Measurements from ENCODE around the gene SLC49A4. TPM values are rescaled to one million over a fixed set of nuclear protein-coding genes. Genes with fewer than 3 reads are reported as not detected.

SLC49A4 gene
- total and polyA plus RNA-seq, 2 of the 13 experiments (the other 11 are each of a cell fraction or from before 2014, with no cell fraction given) = 6.5 to 16.3 TPM

DNA sequence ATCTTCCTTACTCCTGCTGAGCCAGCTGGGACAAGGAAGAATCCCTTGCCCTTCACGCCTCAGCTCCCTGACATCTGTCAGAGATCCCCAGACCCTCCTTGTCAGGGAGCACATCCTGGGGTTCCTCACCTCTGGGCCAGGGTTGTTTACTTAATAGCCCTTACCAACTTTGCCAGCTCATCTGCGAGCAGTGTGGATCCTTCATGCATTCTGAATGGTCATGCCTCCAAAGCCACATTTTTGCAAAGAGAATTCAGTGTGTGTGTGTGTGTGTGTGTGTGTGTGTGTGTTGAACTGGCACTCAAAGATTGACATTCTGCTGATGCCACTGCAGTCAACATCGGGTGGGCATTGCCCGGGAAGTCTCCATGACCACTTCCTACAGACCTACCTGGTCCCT lies 112.6 kb downstream of the SLC49A4 start:
- Histone ChIP-seq H3K27ac (ENCODE audit: extremely low read length, insufficient read depth, low read length) (no peak overlapping the region), H3K36me3 (replicated peaks in 1 of 2; ENCODE audit: control insufficient read depth in 1 of 2, insufficient read depth in 2 of 2, low read length in 2 of 2) (no peaks in the 10 kb centered on the region), H3K4me1 (ENCODE audit: insufficient read depth, low read length) (peaks cover 10% of the 10 kb centered on the region), H2AFZ (ENCODE audit: low read length) (no peak overlapping the region), H3K4me3 (replicated peaks in 1 of 3; ENCODE audit: insufficient read depth in 1 of 3, low read depth in 2 of 3, low read length in 3 of 3) (no peak overlapping the region), H4K20me1 (ENCODE audit: insufficient read depth, low read length) (no peaks in the 10 kb centered on the region), H3K9ac (ENCODE audit: insufficient read depth, low read depth, low read length) (no peak overlapping the region), H3K4me2 (ENCODE audit: low read depth, low read length) (no peak overlapping the region), H3K9me3 (ENCODE audit: low read length) (no peaks in the 10 kb centered on the region), H3K79me2 (ENCODE audit: insufficient read depth, low read length) (no peaks in the 10 kb centered on the region), H3K27me3 (ENCODE audit: control insufficient read depth in 1 of 2, insufficient read depth in 2 of 2, low read length in 2 of 2) (peaks cover 0 to 6% of the 10 kb centered on the region in 2 experiments; a peak in 3 of 5 replicates)
- DNase-seq (ENCODE audit: low spot score) (no peak), FAIRE-seq (no peak), ATAC-seq (no peak)
- in situ Hi-C loops (cut with HindIII; ENCODE audit: extremely low pct_ligation_motif_present, low pct_unique_long_range_greater_than_20kb) = no loop called here
- intact Hi-C loops (cut with micrococcal nuclease; ENCODE audit: unreplicated experiment) = no loop called here
- WGBS (ENCODE audit: low lambda C conversion rate) = 91% methylated on average over 3 of the region's 4 CpGs
- CTCF ChIA-PET (ENCODE audit: low intra/inter-chr PET ratio, low total read pairs) = no interaction called here
- no TSS peak for BruUV-seq (replicated peaks)
- POLR2A ChIA-PET = no interaction called here
- TF ChIP-seq MZF1 (CRISPR knock-in tag; IDR thresholded peaks at IDR 0.05; ENCODE audit: borderline replicate concordance) (no peak), ZNF367 (CRISPR knock-in tag; IDR thresholded peaks at IDR 0.05; ENCODE audit: borderline replicate concordance) (no peak), ZNF550 (CRISPR knock-in tag; IDR thresholded peaks at IDR 0.05; ENCODE audit: borderline replicate concordance) (no peak), THAP11 (CRISPR knock-in tag; IDR thresholded peaks at IDR 0.05) (no peak), EEA1 (CRISPR knock-in tag; IDR thresholded peaks at IDR 0.05; ENCODE audit: borderline replicate concordance) (no peak), RFX5 (IDR thresholded peaks at IDR 0.05; ENCODE audit: low read depth, low read length) (no peak), ZBTB7B (CRISPR knock-in tag; IDR thresholded peaks at IDR 0.05) (no peak), ARHGAP35 (CRISPR knock-in tag; IDR thresholded peaks at IDR 0.05; ENCODE audit: borderline replicate concordance) (no peak), FIP1L1 (IDR thresholded peaks at IDR 0.05; ENCODE audit: borderline replicate concordance, insufficient read depth, low read depth, low read length) (no peak), ZBTB38 (CRISPR knock-in tag; IDR thresholded peaks at IDR 0.05) (no peak), BHLHE40 (IDR thresholded peaks at IDR 0.05; ENCODE audit: low read length) (no peak), ZNF816 (CRISPR knock-in tag; IDR thresholded peaks at IDR 0.05; ENCODE audit: borderline replicate concordance) (no peak), ZNF788 (CRISPR knock-in tag; IDR thresholded peaks at IDR 0.05; ENCODE audit: borderline replicate concordance) (no peak), HNRNPH1 (optimal IDR thresholded peaks at IDR 0.05; ENCODE audit: low read depth, low read length) (no peak), HCFC1 (IDR thresholded peaks at IDR 0.05; ENCODE audit: low read depth, low read length) (no peak)
- TF ChIP-seq, protein P1, sequence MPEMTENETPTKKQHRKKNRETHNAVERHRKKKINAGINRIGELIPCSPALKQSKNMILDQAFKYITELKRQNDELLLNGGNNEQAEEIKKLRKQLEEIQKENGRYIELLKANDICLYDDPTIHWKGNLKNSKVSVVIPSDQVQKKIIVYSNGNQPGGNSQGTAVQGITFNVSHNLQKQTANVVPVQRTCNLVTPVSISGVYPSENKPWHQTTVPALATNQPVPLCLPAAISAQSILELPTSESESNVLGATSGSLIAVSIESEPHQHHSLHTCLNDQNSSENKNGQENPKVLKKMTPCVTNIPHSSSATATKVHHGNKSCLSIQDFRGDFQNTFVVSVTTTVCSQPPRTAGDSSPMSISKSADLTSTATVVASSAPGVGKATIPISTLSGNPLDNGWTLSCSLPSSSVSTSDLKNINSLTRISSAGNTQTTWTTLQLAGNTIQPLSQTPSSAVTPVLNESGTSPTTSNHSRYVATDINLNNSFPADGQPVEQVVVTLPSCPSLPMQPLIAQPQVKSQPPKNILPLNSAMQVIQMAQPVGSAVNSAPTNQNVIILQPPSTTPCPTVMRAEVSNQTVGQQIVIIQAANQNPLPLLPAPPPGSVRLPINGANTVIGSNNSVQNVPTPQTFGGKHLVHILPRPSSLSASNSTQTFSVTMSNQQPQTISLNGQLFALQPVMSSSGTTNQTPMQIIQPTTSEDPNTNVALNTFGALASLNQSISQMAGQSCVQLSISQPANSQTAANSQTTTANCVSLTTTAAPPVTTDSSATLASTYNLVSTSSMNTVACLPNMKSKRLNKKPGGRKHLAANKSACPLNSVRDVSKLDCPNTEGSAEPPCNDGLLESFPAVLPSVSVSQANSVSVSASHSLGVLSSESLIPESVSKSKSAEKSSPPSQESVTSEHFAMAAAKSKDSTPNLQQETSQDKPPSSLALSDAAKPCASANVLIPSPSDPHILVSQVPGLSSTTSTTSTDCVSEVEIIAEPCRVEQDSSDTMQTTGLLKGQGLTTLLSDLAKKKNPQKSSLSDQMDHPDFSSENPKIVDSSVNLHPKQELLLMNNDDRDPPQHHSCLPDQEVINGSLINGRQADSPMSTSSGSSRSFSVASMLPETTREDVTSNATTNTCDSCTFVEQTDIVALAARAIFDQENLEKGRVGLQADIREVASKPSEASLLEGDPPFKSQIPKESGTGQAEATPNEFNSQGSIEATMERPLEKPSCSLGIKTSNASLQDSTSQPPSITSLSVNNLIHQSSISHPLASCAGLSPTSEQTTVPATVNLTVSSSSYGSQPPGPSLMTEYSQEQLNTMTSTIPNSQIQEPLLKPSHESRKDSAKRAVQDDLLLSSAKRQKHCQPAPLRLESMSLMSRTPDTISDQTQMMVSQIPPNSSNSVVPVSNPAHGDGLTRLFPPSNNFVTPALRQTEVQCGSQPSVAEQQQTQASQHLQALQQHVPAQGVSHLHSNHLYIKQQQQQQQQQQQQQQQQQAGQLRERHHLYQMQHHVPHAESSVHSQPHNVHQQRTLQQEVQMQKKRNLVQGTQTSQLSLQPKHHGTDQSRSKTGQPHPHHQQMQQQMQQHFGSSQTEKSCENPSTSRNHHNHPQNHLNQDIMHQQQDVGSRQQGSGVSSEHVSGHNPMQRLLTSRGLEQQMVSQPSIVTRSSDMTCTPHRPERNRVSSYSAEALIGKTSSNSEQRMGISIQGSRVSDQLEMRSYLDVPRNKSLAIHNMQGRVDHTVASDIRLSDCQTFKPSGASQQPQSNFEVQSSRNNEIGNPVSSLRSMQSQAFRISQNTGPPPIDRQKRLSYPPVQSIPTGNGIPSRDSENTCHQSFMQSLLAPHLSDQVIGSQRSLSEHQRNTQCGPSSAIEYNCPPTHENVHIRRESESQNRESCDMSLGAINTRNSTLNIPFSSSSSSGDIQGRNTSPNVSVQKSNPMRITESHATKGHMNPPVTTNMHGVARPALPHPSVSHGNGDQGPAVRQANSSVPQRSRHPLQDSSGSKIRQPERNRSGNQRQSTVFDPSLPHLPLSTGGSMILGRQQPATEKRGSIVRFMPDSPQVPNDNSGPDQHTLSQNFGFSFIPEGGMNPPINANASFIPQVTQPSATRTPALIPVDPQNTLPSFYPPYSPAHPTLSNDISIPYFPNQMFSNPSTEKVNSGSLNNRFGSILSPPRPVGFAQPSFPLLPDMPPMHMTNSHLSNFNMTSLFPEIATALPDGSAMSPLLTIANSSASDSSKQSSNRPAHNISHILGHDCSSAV (CRISPR knock-in tag; IDR thresholded peaks at IDR 0.05; ENCODE audit: borderline replicate concordance) = no peak
- TF ChIP-seq, protein P2, sequence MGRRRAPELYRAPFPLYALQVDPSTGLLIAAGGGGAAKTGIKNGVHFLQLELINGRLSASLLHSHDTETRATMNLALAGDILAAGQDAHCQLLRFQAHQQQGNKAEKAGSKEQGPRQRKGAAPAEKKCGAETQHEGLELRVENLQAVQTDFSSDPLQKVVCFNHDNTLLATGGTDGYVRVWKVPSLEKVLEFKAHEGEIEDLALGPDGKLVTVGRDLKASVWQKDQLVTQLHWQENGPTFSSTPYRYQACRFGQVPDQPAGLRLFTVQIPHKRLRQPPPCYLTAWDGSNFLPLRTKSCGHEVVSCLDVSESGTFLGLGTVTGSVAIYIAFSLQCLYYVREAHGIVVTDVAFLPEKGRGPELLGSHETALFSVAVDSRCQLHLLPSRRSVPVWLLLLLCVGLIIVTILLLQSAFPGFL (CRISPR knock-in tag; IDR thresholded peaks at IDR 0.05) = no peak

Data from HepG2 (cell line).